Right kidney (tissue), 1 donor: ENCODE results near the gene APP.

Experiments used
- DNase-seq: peaks from one replicate; pipeline ENCODE4 v3.0.0-alpha.2; 2016

The APP gene

GRCh38 chr21:25979845-25980616, 190.5 kb downstream of the APP start:
- DNase-seq, result no peak

- DNase-seq, result no peak
Observed at GRCh38 chr21:25977068-25977611, 193.4 kb downstream of the APP start.

GRCh38 chr21:25974964-25975363, 195.6 kb downstream of the APP start:
- no peak for DNase-seq

GRCh38 chr21:25970254-25970930, 200.2 kb downstream of the APP start:
- DNase-seq, result no peak

GRCh38 chr21:25967901-25968438, 202.6 kb downstream of the APP start:
- no peak for DNase-seq

- no peak for DNase-seq
Observed at GRCh38 chr21:25967181-25967900, 203.2 kb downstream of the APP start.

GRCh38 chr21:25965951-25966707, 204.4 kb downstream of the APP start:
- no peak for DNase-seq

- no peak for DNase-seq
Observed at GRCh38 chr21:25964926-25965325, 205.6 kb downstream of the APP start.

GRCh38 chr21:25964015-25964414, 206.6 kb downstream of the APP start:
- no peak for DNase-seq

GRCh38 chr21:25963181-25963580, 207.4 kb downstream of the APP start:
- no peak for DNase-seq

- no peak for DNase-seq
Observed at GRCh38 chr21:25961042-25961441, 209.5 kb downstream of the APP start.

GRCh38 chr21:25960402-25960801, 210.2 kb downstream of the APP start:
- DNase-seq, result no peak

- DNase-seq, result no peak
Observed at GRCh38 chr21:25959799-25960198, 210.8 kb downstream of the APP start.

- no peak for DNase-seq
Observed at GRCh38 chr21:25956993-25957714, 213.4 kb downstream of the APP start.

- DNase-seq, result no peak
Observed at GRCh38 chr21:25955646-25956045, 214.9 kb downstream of the APP start.

- DNase-seq, result no peak
Observed at GRCh38 chr21:25953659-25954058, 216.9 kb downstream of the APP start.

GRCh38 chr21:25953196-25953595, 217.4 kb downstream of the APP start:
- DNase-seq, result no peak

- DNase-seq, result no peak
Observed at GRCh38 chr21:25952306-25952705, 218.3 kb downstream of the APP start.

- DNase-seq, result no peak
Observed at GRCh38 chr21:25949701-25950100, 220.9 kb downstream of the APP start.

- no peak for DNase-seq
Observed at GRCh38 chr21:25944672-25945213, 225.8 kb downstream of the APP start.

- no peak for DNase-seq
Observed at GRCh38 chr21:25944082-25944481, 226.5 kb downstream of the APP start.
